ENCODE results near the gene LZTR1. TPM values are rescaled to one million over a fixed set of nuclear protein-coding genes. Genes with fewer than 3 reads are reported as not detected.
A peak's percentile ranks its signal among the peaks of the same experiment; 100 is the strongest.

Gene LZTR1
- total RNA-seq, 1 donor from 2014 or later, result 91.6 TPM

DNA sequence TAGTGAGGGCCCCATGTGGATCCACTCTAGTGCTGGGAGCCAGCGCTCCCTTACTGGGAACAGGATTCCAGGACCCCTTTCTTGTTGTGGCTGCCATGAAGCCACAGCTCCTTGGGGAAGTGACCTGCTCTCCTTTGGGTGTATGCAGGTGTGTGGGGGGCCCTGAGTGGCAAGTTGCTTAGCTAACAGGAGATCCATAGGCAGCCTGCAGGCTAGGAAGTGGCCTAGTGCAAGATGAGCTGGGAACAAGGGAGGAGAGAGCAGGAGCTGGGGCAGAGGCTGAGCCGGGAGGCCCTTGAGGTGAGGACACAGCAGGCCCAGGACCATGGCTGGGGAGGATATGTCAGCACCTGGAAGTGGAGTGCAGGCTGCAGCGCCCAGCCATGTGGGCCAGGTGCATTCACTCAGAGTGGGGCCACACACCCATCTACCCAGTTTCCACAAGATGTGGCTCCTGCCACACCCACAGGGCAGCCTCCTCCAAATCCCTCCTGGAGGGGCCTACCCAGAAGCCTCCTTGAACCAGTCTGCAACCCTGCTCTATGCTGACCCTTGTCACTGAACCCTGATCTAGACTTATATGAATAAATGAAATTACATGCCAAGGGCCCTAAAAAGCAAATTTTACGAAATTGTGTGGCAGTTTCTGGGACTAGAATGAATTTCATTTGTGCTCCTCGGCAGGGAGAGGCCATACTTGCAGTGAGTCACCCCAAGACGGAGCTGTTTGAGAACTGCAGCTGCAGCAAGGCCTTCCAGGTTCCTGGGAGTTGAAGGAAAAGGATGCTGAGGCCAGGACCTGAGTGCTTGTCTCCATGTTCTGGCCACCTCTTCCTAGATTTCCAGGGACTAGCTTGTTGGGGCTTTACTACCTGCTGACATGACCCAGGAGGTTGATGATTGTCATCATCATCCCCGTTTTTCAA, 16.6 kb downstream of the LZTR1 start:
- no peak for DNase-seq (ENCODE audit: low spot score, unreplicated experiment)
- TF ChIP-seq CTCF (IDR thresholded peaks at IDR 0.05; ENCODE audit: unreplicated experiment), result no peak
- peak overlapping the region; percentile 26 for H3K4me3 Mint-ChIP-seq (ENCODE audit: low read depth)
- no peaks in the 10 kb centered on the region for H3K36me3 Mint-ChIP-seq (ENCODE audit: insufficient read depth)
- no peaks in the 10 kb centered on the region for H3K27me3 Mint-ChIP-seq
- H3K4me1 Mint-ChIP-seq (ENCODE audit: low read depth), result peaks cover 15% of the 10 kb centered on the region
- no peaks in the 10 kb centered on the region for H3K9me3 Mint-ChIP-seq (ENCODE audit: low read depth)
- H3K27ac Mint-ChIP-seq, result no peak overlapping the region

DNA sequence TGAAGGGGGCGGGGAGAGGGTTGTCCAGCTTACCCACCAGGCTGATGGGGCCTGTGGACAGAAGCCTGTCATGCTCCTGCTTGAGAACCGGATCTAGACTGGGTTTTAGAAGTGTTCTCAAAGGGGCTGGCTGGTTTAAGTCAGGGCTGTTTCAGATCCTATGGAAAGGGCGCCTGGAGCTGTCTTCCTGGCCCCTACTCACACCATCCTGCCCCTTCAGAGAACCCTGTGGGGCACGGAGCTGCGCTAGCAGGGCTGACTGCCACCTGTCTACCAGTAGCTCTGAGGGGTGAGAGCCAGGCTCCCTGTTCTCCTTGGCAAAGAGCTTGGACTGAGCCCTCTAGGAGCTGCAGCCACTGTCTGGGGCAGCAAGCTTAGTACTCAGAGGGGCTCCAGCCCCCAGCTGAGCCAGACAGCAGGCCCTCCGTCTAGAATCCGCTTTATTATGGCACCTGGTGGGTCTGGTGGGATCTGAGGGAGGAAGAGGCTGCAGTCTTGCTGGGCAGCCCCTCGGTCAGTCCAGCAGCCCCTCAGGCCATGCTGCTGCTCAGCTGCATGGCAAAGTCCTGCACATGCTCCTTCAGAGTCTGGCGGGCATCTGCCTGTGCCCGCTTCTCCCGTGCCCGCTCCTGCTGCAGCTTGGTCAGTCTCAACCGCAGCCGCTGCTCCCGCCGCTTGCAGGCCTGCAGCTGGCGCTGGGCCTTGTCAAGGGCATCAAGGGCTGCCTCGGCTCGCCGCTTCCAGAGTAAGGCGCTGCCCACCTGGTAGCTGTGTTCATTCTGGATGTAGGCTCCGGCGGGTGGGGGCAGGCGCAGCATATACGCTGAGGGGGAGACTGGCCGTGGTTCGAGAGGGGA, 17.5 kb downstream of the LZTR1 start:
- H3K4me3 Mint-ChIP-seq (ENCODE audit: low read depth), result no peak overlapping the region
- H3K27me3 Mint-ChIP-seq, result no peaks in the 10 kb centered on the region
- H3K36me3 Mint-ChIP-seq (ENCODE audit: insufficient read depth), result no peaks in the 10 kb centered on the region
- no peak overlapping the region for H3K27ac Mint-ChIP-seq
- no peak for DNase-seq (ENCODE audit: low spot score, unreplicated experiment)
- no peak for TF ChIP-seq CTCF (IDR thresholded peaks at IDR 0.05; ENCODE audit: unreplicated experiment)
- H3K9me3 Mint-ChIP-seq (ENCODE audit: low read depth), result no peaks in the 10 kb centered on the region
- H3K4me1 Mint-ChIP-seq (ENCODE audit: low read depth), result peaks cover 15% of the 10 kb centered on the region

- H3K27ac Mint-ChIP-seq, result no peak overlapping the region
- H3K36me3 Mint-ChIP-seq (ENCODE audit: insufficient read depth), result no peaks in the 10 kb centered on the region
- no peaks in the 10 kb centered on the region for H3K27me3 Mint-ChIP-seq
- H3K9me3 Mint-ChIP-seq (ENCODE audit: low read depth), result no peaks in the 10 kb centered on the region
- TF ChIP-seq CTCF (IDR thresholded peaks at IDR 0.05; ENCODE audit: unreplicated experiment), result no peak
- DNase-seq (ENCODE audit: low spot score, unreplicated experiment), result no peak
- H3K4me1 Mint-ChIP-seq (ENCODE audit: low read depth), result peaks cover 15% of the 10 kb centered on the region
- H3K4me3 Mint-ChIP-seq (ENCODE audit: low read depth), result peak overlapping the region; percentile 89
These were observed 18.3 kb downstream of the LZTR1 start for GRCh38 chr22:21000207-21000986.

DNA sequence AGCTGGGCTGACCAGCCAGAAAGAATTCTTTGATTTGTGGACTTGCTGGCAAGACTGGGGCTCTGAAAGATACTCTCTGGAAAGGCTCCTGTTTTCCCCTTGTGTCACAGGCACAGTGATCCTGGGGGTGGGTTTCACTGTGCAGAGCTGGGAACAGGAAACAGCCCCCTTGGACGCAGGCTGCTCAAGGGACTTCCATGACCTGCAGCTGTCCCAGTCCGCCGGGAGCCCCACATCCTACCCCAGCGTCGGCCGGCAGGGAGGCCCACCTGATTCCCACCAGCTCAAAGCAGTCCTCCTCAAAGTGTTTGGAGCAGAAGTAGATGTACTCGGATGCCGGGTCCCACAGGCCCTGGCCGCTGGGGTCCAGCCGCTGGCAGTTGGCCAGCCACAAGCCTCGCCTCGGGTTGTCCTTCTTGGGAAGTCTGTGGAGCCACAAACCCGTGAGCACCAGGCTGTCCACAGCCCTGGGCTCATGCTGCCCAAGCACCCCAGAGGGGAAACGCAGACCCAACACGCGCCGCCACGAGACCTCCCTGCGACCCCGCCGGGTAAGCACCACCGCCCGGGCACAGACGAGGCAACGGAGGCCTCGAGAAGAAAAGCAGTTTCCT, 19.0 kb downstream of the LZTR1 start:
- TF ChIP-seq CTCF (IDR thresholded peaks at IDR 0.05; ENCODE audit: unreplicated experiment), result no peak
- H3K27ac Mint-ChIP-seq, result peak overlapping the region; percentile 97
- no peaks in the 10 kb centered on the region for H3K36me3 Mint-ChIP-seq (ENCODE audit: insufficient read depth)
- peaks cover 15% of the 10 kb centered on the region for H3K4me1 Mint-ChIP-seq (ENCODE audit: low read depth)
- H3K27me3 Mint-ChIP-seq, result no peaks in the 10 kb centered on the region
- peak overlapping the region; percentile 89 for H3K4me3 Mint-ChIP-seq (ENCODE audit: low read depth)
- no peak for DNase-seq (ENCODE audit: low spot score, unreplicated experiment)
- H3K9me3 Mint-ChIP-seq (ENCODE audit: low read depth), result no peaks in the 10 kb centered on the region
